Measurements from ENCODE around the gene SLC37A4. TPM values are rescaled to one million over a fixed set of nuclear protein-coding genes. Genes with fewer than 3 reads are reported as not detected.

Gene SLC37A4
- total and polyA plus RNA-seq, 2 of the 13 experiments (the other 11 are each of a cell fraction or from before 2014, with no cell fraction given), result 43.0 to 56.1 TPM

GRCh38 chr11:119057000-119057769 lies 26.5 kb upstream of the SLC37A4 start, which contains the start of gene HYOU1 (continued):
- TF ChIP-seq PRDM15 (CRISPR knock-in tag; IDR thresholded peaks at IDR 0.05) (no peak), ZNF282 (IDR thresholded peaks at IDR 0.05; ENCODE audit: partially characterized antibody) (no peak), ZC3H13 (CRISPR knock-in tag; IDR thresholded peaks at IDR 0.05) (no peak), NR2F2 (IDR thresholded peaks at IDR 0.05; ENCODE audit: borderline replicate concordance, low read depth) (peak; percentile 51; the same call in 1 of the 2 replicates), CREB1 (IDR thresholded peaks at IDR 0.05) (peak; percentile 91), CREB1 (CRISPR knock-in tag; IDR thresholded peaks at IDR 0.05) (peak; percentile 88), MTA1 (CRISPR knock-in tag; IDR thresholded peaks at IDR 0.05; ENCODE audit: borderline replicate concordance) (no peak), ZNF772 (CRISPR knock-in tag; IDR thresholded peaks at IDR 0.05) (no peak), YEATS4 (CRISPR knock-in tag; IDR thresholded peaks at IDR 0.05; ENCODE audit: borderline replicate concordance) (peak; percentile 70; the same call in 1 of the 2 replicates), EED (CRISPR knock-in tag; IDR thresholded peaks at IDR 0.05) (no peak), ZNF607 (CRISPR knock-in tag; IDR thresholded peaks at IDR 0.05; ENCODE audit: borderline replicate concordance) (no peak), RCOR2 (CRISPR knock-in tag; IDR thresholded peaks at IDR 0.05) (no peak), RARG (CRISPR knock-in tag; IDR thresholded peaks at IDR 0.05; ENCODE audit: low read depth) (no peak), ZBTB20 (CRISPR knock-in tag; IDR thresholded peaks at IDR 0.05; ENCODE audit: borderline replicate concordance, low read depth) (no peak; the same call in 1 of the 2 replicates), CREM (IDR thresholded peaks at IDR 0.05) (peak; percentile 57; the same call in 1 of the 2 replicates), CREM (CRISPR knock-in tag; IDR thresholded peaks at IDR 0.05) (no peak), TCF7L2 (IDR thresholded peaks at IDR 0.05; ENCODE audit: low read depth, low read length) (no peak), KDM2A (CRISPR knock-in tag; IDR thresholded peaks at IDR 0.05; ENCODE audit: borderline replicate concordance, low read depth) (peak; percentile 15; the same call in 1 of the 2 replicates), ZNF724P (CRISPR knock-in tag; IDR thresholded peaks at IDR 0.05; ENCODE audit: borderline replicate concordance) (no peak), BCL6 (CRISPR knock-in tag; IDR thresholded peaks at IDR 0.05) (no peak; the same call in 1 of the 2 replicates), KLF16 (CRISPR knock-in tag; IDR thresholded peaks at IDR 0.05) (no peak; a peak in 1 of 4 replicates), SATB2 (CRISPR knock-in tag; IDR thresholded peaks at IDR 0.05) (no peak), PHF21A (CRISPR knock-in tag; IDR thresholded peaks at IDR 0.05) (peak; percentile 94)
- TF ChIP-seq, protein P1, sequence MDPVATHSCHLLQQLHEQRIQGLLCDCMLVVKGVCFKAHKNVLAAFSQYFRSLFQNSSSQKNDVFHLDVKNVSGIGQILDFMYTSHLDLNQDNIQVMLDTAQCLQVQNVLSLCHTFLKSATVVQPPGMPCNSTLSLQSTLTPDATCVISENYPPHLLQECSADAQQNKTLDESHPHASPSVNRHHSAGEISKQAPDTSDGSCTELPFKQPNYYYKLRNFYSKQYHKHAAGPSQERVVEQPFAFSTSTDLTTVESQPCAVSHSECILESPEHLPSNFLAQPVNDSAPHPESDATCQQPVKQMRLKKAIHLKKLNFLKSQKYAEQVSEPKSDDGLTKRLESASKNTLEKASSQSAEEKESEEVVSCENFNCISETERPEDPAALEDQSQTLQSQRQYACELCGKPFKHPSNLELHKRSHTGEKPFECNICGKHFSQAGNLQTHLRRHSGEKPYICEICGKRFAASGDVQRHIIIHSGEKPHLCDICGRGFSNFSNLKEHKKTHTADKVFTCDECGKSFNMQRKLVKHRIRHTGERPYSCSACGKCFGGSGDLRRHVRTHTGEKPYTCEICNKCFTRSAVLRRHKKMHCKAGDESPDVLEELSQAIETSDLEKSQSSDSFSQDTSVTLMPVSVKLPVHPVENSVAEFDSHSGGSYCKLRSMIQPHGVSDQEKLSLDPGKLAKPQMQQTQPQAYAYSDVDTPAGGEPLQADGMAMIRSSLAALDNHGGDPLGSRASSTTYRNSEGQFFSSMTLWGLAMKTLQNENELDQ (CRISPR knock-in tag; IDR thresholded peaks at IDR 0.05; ENCODE audit: borderline replicate concordance), result no peak

All from HepG2 (cell line).